K562 (cell line): ENCODE data around the gene PSMB11. TPM values are rescaled to one million over a fixed set of nuclear protein-coding genes. Genes with fewer than 3 reads are reported as not detected.
A peak's percentile ranks its signal among the peaks of the same experiment; 100 is the strongest.

Experiments used
- ARID1B ChIP-seq: fragments of 450-650 bp; IDR thresholded peaks from 2 replicates; pipeline ENCODE4 v1.6.1; 2016; ENCODE audit warnings: antibody characterized with exemption, mild to moderate bottlenecking, inconsistent platforms
- CTBP1 ChIP-seq: fragments of 450-650 bp; IDR thresholded peaks from 2 replicates; pipeline ENCODE4 v1.6.1; 2016; ENCODE audit warnings: borderline replicate concordance
- DMBX1 ChIP-seq: fragments of 250-450 bp; sonication (Bioruptor Pico); IDR thresholded peaks from 2 replicates; pipeline ENCODE4 v1.8.0; 2022; ENCODE audit warnings: inconsistent platforms, mild to moderate bottlenecking, moderate library complexity, borderline replicate concordance
- ELF1 ChIP-seq: fragments of 200-800 bp; sonication (Bioruptor generic); IDR thresholded peaks from 2 replicates; pipeline ENCODE4 v1.6.1; 2016; ENCODE audit warnings: missing genetic modification characterization, missing compliant biosample characterization
- ETS2 ChIP-seq: IDR thresholded peaks from 2 replicates; pipeline ENCODE4 v1.6.1; 2016; ENCODE audit warnings: borderline replicate concordance, missing genetic modification characterization, mild to moderate bottlenecking, moderate library complexity, missing compliant biosample characterization; ENCODE audit not compliant: poor library complexity, severe bottlenecking
- GABPB1 ChIP-seq: sonication (generic); formaldehyde crosslinking; IDR thresholded peaks from 2 replicates; pipeline ENCODE4 v1.8.0; 2022; ENCODE audit warnings: mild to moderate bottlenecking, missing genetic modification reagents
- GATA2 ChIP-seq: sonication (generic); formaldehyde crosslinking; IDR thresholded peaks from 2 replicates; pipeline ENCODE4 v1.4.0; 2020; ENCODE audit warnings: mild to moderate bottlenecking, missing genetic modification reagents
- JUN ChIP-seq, 2 experiments: sonication (generic) in 1 of 2; formaldehyde crosslinking in 1 of 2; IDR thresholded peaks; 2 replicates each; pipeline versions ENCODE4 v1.6.1 to v1.8.0; 2012 to 2022; ENCODE audit warnings: borderline replicate concordance in 2 of 2, mild to moderate bottlenecking in 2 of 2, improper control_type of control experiment in 1 of 2, low read depth in 1 of 2, low read length in 1 of 2, missing genetic modification reagents in 1 of 2
- MAFK ChIP-seq: IDR thresholded peaks from 2 replicates; pipeline ENCODE4 v1.6.1; 2011; ENCODE audit warnings: low read length, improper control_type of control experiment
- MEF2D ChIP-seq: conservative IDR thresholded peaks from 2 replicates; pipeline ENCODE4 v1.6.1; 2016; ENCODE audit warnings: low read depth, missing genetic modification characterization, missing compliant biosample characterization
- PHB2 ChIP-seq: fragments of 450-650 bp; IDR thresholded peaks from 2 replicates; pipeline ENCODE4 v1.6.1; 2017; ENCODE audit warnings: low read depth
- PHF20 ChIP-seq: fragments of 450-650 bp; IDR thresholded peaks from 2 replicates; pipeline ENCODE4 v1.6.1; 2018; ENCODE audit not compliant: partially characterized antibody
- RAD21 ChIP-seq, 2 experiments: fragments of 250-450 bp in 1 of 2; fragments of 450-650 bp in 1 of 2; sonication (Bioruptor Pico) in 1 of 2; formaldehyde crosslinking in 1 of 2; IDR thresholded peaks in 1 of 2; conservative IDR thresholded peaks in 1 of 2; 2 replicates each; pipeline versions ENCODE4 v1.4.0 to v1.8.0; 2020 to 2022; ENCODE audit warnings: mild to moderate bottlenecking in 2 of 2, moderate library complexity in 1 of 2
- SIN3A ChIP-seq, 2 experiments: fragments of 150-350 bp in 1 of 2; IDR thresholded peaks; 2 replicates each; pipeline ENCODE4 v1.6.1; 2011 to 2016; ENCODE audit warnings: borderline replicate concordance in 2 of 2, low read depth in 2 of 2, low read length in 2 of 2, mild to moderate bottlenecking in 2 of 2, moderate library complexity in 2 of 2; ENCODE audit not compliant: control insufficient read depth in 1 of 2
- SMAD4 ChIP-seq: fragments of 250-450 bp; sonication (Bioruptor Pico); conservative IDR thresholded peaks from 2 replicates; pipeline ENCODE4 v1.8.0; 2021; ENCODE audit warnings: inconsistent platforms, mild to moderate bottlenecking, moderate library complexity
- SMARCA4 ChIP-seq: fragments of 450-650 bp; IDR thresholded peaks from 2 replicates; pipeline ENCODE4 v1.6.1; 2016
- TAF9B ChIP-seq: fragments of 450-650 bp; IDR thresholded peaks from 2 replicates; pipeline ENCODE4 v1.6.1; 2018; ENCODE audit warnings: mild to moderate bottlenecking; ENCODE audit not compliant: partially characterized antibody
- ZNF639 ChIP-seq, 2 experiments: fragments of 200-800 bp in 1 of 2; sonication (Bioruptor generic) in 1 of 2; sonication (generic) in 1 of 2; formaldehyde crosslinking in 1 of 2; IDR thresholded peaks in 1 of 2; conservative IDR thresholded peaks in 1 of 2; 2 replicates each; pipeline versions ENCODE4 v1.5.0 to v1.6.1; 2016 to 2020; ENCODE audit warnings: missing compliant biosample characterization in 1 of 2, missing genetic modification characterization in 1 of 2, missing genetic modification reagents in 1 of 2
- ZNF696 ChIP-seq: fragments of 250-450 bp; sonication (Bioruptor Pico); conservative IDR thresholded peaks from 2 replicates; pipeline ENCODE4 v1.4.0; 2020; ENCODE audit warnings: mild to moderate bottlenecking, moderate library complexity
- polyA plus RNA-seq, 8 experiments: library from polyadenylated mRNA; depleted of rRNA in 4 of 8; stranded (reverse) in 5 of 8; unstranded in 3 of 8; fragments of >200 nt; fragmentation: Nextera tagmentation in 2 of 8; fragmentation: Illumina TruSeq in 1 of 8; extraction: Ambion mirVana in 2 of 8; extraction: Trizol in 1 of 8; gene quantifications; 2 replicates each; pipeline versions ENCODE4 v1.2.1 to v1.2.3, GENCODE V29; 2011 to 2014; ENCODE audit warnings: inconsistent platforms in 1 of 8, missing spikeins in 1 of 8
- total RNA-seq, 7 experiments: library from RNA; depleted of rRNA in 6 of 7; stranded (reverse); fragments of >200 nt in 6 of 7; fragmentation: Illumina TruSeq in 2 of 7; extraction: Trizol in 2 of 7; gene quantifications; 2 replicates each; pipeline versions ENCODE4 v1.2.1 to v1.2.3, GENCODE V29; 2011 to 2021; ENCODE audit warnings: low replicate concordance in 1 of 7
- TF ChIP-seq, protein P1 (sequence below): sonication (generic); IDR thresholded peaks from 2 replicates; pipeline ENCODE4 v1.6.1; 2016
- TF ChIP-seq, protein P2 (sequence below): fragments of 450-650 bp; IDR thresholded peaks from 2 replicates; pipeline ENCODE4 v1.6.1; 2016; ENCODE audit warnings: mild to moderate bottlenecking
- TF ChIP-seq, protein P3 (sequence below): fragments of 450-650 bp; IDR thresholded peaks from 2 replicates; pipeline ENCODE4 v1.6.1; 2018; ENCODE audit warnings: mild to moderate bottlenecking, low read depth; ENCODE audit not compliant: partially characterized antibody

PSMB11 gene
- total and polyA plus RNA-seq, 9 of the 15 experiments (the other 6 are each of a cell fraction or from before 2014, with no cell fraction given), result not detected

- TF ChIP-seq ZNF696 (CRISPR knock-in tag) (no peak), RAD21 (CRISPR knock-in tag; conservative IDR thresholded peaks at IDR 0.05 in 1 of 2, IDR thresholded peaks at IDR 0.05 in 1 of 2) (peak in 1 of 2 experiments; percentile 48; a peak in 3 of 4 replicates), SIN3A (IDR thresholded peaks at IDR 0.05; ENCODE audit: borderline replicate concordance in 2 of 2, control insufficient read depth in 1 of 2, low read depth in 2 of 2, low read length in 2 of 2) (peak; percentile 59 to 91; a peak in 2 of 4 replicates), PHB2 (no peak), JUN (IDR thresholded peaks at IDR 0.05; ENCODE audit: borderline replicate concordance, low read depth, low read length) (peak; percentile 91), JUN (CRISPR knock-in tag; IDR thresholded peaks at IDR 0.05; ENCODE audit: borderline replicate concordance) (no peak), ARID1B (peak; percentile 78), SMARCA4 (peak; percentile 86), ZNF639 (CRISPR knock-in tag; conservative IDR thresholded peaks at IDR 0.05 in 1 of 2, IDR thresholded peaks at IDR 0.05 in 1 of 2) (0 out of 4 replicates have a peak, but pooled peaks of 1 of the 2 experiments have one; percentile 68), MAFK (peak; percentile 84), TAF9B (peak; percentile 81), CTBP1 (peak; percentile 89), GATA2 (CRISPR knock-in tag) (no peak), GABPB1 (CRISPR knock-in tag) (no peak), ELF1 (tag) (no peak), MEF2D (tag) (peak; percentile 46), SMAD4 (CRISPR knock-in tag) (peak; percentile 69), DMBX1 (peak; percentile 42; the same call in 1 of the 2 replicates), ETS2 (tag) (no peak), PHF20 (no peak)
- TF ChIP-seq, protein P1, sequence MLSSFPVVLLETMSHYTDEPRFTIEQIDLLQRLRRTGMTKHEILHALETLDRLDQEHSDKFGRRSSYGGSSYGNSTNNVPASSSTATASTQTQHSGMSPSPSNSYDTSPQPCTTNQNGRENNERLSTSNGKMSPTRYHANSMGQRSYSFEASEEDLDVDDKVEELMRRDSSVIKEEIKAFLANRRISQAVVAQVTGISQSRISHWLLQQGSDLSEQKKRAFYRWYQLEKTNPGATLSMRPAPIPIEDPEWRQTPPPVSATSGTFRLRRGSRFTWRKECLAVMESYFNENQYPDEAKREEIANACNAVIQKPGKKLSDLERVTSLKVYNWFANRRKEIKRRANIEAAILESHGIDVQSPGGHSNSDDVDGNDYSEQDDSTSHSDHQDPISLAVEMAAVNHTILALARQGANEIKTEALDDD, result peak; percentile 57
- TF ChIP-seq, protein P2, sequence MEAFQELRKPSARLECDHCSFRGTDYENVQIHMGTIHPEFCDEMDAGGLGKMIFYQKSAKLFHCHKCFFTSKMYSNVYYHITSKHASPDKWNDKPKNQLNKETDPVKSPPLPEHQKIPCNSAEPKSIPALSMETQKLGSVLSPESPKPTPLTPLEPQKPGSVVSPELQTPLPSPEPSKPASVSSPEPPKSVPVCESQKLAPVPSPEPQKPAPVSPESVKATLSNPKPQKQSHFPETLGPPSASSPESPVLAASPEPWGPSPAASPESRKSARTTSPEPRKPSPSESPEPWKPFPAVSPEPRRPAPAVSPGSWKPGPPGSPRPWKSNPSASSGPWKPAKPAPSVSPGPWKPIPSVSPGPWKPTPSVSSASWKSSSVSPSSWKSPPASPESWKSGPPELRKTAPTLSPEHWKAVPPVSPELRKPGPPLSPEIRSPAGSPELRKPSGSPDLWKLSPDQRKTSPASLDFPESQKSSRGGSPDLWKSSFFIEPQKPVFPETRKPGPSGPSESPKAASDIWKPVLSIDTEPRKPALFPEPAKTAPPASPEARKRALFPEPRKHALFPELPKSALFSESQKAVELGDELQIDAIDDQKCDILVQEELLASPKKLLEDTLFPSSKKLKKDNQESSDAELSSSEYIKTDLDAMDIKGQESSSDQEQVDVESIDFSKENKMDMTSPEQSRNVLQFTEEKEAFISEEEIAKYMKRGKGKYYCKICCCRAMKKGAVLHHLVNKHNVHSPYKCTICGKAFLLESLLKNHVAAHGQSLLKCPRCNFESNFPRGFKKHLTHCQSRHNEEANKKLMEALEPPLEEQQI, result no peak
- TF ChIP-seq, protein P3, sequence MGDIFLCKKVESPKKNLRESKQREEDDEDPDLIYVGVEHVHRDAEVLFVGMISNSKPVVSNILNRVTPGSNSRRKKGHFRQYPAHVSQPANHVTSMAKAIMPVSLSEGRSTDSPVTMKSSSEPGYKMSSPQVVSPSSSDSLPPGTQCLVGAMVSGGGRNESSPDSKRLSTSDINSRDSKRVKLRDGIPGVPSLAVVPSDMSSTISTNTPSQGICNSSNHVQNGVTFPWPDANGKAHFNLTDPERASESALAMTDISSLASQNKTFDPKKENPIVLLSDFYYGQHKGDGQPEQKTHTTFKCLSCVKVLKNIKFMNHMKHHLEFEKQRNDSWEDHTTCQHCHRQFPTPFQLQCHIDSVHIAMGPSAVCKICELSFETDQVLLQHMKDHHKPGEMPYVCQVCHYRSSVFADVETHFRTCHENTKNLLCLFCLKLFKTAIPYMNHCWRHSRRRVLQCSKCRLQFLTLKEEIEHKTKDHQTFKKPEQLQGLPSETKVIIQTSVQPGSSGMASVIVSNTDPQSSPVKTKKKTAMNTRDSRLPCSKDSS, result no peak
Measured at GRCh38 chr14:23078692-23079116, 36.7 kb downstream of the PSMB11 start (continued).
